ENCODE data around the gene SAMD14.
A peak's percentile ranks its signal among the peaks of the same experiment; 100 is the strongest.

SAMD14 gene

DNA sequence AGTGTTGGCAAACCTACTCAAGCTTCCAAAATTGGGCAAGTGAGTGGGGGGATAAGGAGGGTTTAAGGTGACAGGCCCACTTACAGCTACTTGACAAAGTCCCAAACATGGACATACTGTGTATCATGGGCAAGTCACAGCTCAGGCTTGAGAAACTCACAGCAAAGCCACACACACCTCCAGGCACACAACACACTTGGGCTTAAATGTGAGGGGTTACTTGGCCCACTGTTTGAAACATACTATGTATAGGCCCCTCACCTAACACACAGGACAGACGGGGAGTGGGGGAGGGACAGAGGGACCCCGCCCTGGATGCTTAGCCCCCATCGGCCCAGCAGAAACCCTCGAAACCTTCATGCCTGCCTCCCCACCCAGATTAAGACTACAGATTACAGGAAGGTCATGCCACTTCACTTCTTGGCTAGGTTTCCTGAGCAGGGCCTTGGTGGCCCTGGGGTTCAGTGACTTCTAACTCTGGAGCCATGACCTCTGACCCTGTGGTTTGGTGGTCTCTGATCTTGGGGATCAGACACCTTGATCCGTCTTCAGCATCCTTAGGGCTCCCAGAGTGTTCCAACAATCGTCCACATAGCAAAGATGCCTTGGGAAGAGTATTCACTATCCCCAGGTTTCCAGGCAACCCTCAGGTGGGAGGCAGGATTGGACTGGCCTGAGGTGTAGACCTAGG lies 2.3 kb upstream of the SAMD14 start:
- DNase-seq = no peak

DNA sequence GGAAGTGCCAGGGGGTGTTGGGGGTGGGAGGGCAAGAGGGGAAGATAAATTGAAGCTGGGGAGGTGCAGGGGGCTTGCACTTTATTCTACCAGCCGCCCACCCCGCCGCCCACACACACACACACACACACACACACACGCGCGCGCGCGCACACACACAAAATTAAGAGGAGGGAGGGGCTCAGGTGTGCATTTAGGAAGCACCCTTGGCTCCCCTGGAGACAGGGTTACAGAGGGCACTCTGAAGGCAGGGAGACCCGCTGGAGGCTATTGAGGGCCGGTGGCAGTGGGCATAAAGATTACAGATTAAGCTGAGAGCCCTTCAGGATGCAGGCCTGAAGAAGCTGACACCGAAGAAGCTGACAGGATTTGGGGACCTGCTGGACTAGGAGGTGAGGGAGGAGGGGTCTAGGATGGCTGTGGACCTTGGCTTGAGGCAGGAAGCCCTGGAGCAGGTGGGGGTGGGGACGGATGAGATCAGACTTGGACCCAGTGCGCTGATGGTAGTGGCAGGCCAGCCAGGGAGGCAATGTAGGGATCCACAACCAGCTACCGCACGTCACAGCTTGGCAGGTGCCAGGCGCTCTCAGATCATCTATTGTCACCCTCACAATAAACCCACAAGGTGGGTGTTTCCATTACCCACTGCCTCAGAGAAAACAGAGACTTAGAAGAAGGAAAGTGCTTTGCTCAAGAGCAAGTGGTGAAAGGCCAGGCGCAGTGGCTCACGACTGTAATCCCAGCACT lies 772 bp upstream of the SAMD14 start:
- no peak for DNase-seq

- DNase-seq = no peak
These were observed 620 bp downstream of the SAMD14 start for GRCh38 chr17:50129353-50129727.

DNA sequence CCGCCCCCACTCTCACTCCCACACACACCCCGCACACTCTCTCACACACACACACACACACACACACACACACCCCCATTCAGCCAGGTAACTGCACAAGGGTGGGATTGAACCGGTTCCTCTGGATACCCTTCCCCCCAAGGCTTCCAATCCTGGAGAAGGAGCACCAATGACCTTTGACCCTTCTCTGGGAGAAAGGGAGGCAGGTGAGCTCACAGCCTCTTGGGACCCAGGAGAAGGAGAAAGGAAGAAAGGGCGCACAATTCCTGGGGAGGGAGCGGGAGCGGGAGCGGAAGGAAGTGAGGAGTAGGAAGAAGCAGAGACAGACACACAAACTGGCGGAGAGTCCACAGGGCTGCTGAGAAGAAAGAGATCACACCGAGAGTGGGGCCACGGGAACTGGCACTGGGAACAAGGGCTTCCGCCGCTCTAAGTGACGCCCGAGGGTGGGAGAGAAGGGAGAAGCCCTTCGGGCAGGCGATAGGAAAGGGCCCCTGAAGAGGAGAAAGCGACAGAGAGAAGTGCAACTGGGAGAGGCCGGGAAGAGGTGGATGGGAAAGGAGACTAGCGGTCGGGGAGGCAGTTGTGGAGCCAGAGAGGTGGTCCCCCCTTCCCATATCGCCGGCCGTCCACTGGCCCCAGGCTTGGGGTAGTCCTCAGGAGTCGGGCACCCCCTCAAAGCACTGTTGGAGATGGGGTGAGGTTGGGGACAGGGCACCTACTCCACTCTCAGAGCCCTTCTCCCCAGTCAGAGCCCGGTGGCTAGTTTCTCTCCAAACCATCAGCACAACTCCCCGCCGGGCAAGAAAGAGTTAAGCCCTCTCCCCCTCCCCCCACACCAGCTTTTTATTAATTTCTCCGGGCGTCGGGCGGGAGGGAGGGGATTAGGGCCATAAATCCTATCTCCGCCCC lies 1.3 kb downstream of the SAMD14 start:
- DNase-seq = no peak

GRCh38 chr17:50127697-50128361 lies 2.1 kb downstream of the SAMD14 start:
- peak; percentile 49 for DNase-seq

DNA sequence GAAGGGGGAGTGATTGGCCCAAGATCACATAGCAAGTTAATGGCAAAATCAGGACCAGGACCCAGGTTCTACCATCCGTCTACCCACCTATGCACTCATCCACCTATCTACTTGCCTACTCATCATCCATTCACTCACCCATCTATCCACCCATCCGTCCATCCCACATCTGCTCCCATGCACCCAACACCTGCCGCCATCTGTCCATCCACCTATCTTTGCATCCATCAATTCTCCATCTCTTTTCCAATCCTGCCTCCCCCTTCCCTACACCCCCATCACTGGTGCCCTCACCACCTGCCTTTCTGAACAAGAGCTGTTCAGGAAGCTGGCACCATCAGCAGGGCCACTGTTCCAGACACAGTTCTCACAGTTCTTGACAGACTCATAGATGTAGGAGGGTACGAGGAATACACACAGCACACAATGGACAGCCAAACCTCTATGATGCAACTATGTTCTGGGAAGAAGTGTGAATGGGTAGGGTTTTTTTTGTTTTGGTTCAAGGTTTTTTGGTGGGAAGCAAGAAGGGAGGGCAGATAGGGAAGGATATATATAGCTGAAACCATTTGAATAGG lies 4.5 kb downstream of the SAMD14 start:
- DNase-seq = no peak

DNA sequence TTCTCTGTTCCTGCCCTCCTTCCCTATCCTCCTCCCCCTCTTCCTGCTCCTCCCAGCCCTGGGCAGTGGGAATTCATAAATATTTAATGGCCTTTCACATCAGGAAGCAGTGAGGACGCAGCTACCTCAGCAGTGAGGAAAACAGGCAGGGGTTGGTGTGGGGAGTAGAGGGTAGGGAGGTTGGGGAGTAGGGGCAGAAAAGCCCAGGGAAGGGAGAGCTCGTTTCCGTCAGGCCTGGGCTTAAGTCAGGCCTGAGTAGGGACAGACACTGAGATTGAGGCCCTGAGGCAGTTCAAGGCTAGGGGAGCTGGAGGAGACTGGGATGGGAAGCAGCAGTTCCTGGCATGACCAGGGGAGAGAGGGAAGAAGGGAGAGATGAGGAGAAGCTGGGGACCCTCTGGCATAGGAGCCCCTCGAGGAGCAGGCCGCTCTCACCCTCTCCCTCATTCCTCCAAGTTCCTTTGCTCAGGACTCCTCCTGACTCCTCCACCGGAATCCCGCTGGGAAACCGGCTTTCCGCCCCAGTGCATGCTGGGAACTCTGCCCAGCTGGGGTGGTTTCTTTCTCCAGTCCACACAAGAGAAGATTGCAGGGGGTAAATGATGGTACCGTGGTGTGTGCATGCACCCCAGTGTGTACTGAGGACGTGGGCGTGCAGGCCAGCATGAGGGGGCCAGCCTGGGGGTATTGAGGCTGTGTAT lies 6.2 kb downstream of the SAMD14 start:
- no peak for DNase-seq

GRCh38 chr17:50122945-50123344 lies 7.0 kb downstream of the SAMD14 start:
- no peak for DNase-seq

- DNase-seq = no peak
These were observed 9.3 kb downstream of the SAMD14 start for GRCh38 chr17:50120475-50121253.

GRCh38 chr17:50118828-50119218 lies 11.1 kb downstream of the SAMD14 start:
- no peak for DNase-seq

- DNase-seq = no peak
These were observed 11.7 kb downstream of the SAMD14 start for GRCh38 chr17:50118076-50118827.

DNA sequence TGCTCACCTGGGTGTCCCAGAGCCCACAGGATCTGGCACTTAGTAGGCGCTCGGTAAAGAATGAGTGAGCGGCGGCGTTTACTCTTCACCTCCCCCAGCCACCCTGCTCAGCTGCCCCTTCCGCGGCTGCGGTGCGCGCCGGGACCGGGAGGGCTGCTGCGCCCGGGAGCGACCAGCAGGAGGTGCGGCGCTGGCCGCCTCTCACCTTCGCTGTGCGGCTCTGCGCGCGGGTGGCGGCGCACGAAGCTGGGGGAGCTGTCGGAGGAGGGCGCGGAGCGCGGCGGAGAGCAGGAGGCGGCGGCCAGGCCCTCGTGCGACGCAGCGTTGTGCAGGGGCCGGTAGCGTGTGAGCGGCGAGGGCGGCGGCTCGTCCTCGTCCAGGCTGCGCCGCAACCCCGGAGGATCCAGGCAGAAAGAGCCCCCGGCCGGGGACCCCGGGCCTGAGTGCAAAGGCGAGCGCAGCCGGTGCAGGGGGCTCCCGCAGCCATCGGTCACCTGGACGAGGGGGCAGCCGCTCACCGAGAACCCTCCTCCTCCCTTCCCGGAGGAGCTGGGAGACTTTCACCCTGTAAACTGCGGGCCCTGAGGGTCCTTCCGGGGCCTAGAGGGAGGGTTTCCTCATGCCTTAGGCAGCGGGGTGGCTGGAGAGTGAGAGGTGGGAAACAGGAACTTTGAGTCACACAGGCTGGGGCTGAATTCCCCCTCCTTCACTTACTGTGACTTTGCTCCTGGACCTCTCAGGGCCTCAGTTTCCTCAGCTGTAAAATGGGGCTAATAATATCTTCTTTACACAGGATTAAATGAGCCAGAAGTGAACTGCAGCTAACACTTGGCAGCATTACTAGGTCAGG lies 12.5 kb downstream of the SAMD14 start:
- DNase-seq = no peak

- no peak for DNase-seq
These were observed 14.2 kb downstream of the SAMD14 start for GRCh38 chr17:50115756-50116155.

GRCh38 chr17:50114849-50115357 lies 15.1 kb downstream of the SAMD14 start:
- peak; percentile 60 for DNase-seq

- DNase-seq = no peak
These were observed 15.6 kb downstream of the SAMD14 start for GRCh38 chr17:50114401-50114800.

DNA sequence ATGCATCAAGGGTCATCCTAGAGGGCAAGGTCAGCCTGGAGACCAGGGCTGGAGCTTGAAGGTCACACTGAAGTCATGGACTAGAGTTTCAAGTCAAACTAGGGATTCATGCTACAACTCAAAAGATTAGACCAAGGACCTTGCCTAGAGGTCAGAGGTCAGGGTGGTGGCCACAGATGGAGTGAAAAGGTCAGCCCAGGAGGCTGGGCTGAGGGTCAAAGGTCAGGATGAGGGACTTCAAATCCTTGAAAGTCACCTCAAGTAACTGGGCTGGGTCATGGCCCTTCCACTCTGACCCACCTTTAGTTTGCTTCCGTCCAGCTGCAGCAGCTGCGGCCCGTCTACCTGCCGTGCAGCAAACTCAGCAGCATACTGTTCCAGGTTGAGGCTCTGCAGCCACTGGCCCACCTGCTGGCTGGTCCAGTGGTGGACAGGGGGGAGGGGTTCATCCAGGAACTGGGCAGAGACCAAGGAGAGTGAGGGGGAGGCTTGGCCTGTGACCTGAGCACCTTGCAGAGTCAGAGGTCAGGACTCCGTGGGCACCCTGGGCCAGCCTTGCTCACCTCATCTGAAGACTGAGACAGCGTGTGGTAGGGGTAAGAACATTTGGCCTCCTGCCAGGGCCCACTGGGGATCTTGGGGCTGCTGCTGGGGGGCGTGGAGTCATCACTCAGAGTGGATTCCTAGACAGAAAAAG lies 16.2 kb downstream of the SAMD14 start:
- no peak for DNase-seq

GRCh38 chr17:50112694-50113093 lies 17.3 kb downstream of the SAMD14 start:
- no peak for DNase-seq
